ENCODE measurements around the gene FBXW8. TPM values are rescaled to one million over a fixed set of nuclear protein-coding genes. Genes with fewer than 3 reads are reported as not detected.

Gene FBXW8
- total and polyA plus RNA-seq, 2 donors (not counting 3 experiments of a cell fraction or from before 2014, with no cell fraction given), result 15.4 TPM

GRCh38 chr12:117079487-117079886 is 168.7 kb downstream of the FBXW8 start:
- H3K9ac ChIP-seq (replicated peaks; ENCODE audit: extremely low read depth, insufficient read depth, low read length), result no peak overlapping the region
- no peak overlapping the region for H3K4me3 ChIP-seq (replicated peaks in 1 of 3; ENCODE audit: insufficient read depth in 1 of 3, low read depth in 1 of 3, low read length in 3 of 3)
- no peak for FAIRE-seq
- intact Hi-C loops (cut with micrococcal nuclease), result no loop called here
- H3K4me2 ChIP-seq (ENCODE audit: insufficient read depth, low read length), result no peak overlapping the region
- no peak for TF ChIP-seq CTCF (IDR thresholded peaks at IDR 0.05; ENCODE audit: extremely low read depth in 1 of 2, insufficient read depth in 1 of 2, low read depth in 1 of 2, low read length in 2 of 2)
- TF ChIP-seq JUN (IDR thresholded peaks at IDR 0.05; ENCODE audit: borderline replicate concordance, insufficient read depth, insufficient read length, low read depth), result no peak
- no peak for TF ChIP-seq POLR2A (IDR thresholded peaks at IDR 0.05; ENCODE audit: low read depth, low read length)
- TF ChIP-seq EZH2 (IDR thresholded peaks at IDR 0.05; ENCODE audit: borderline replicate concordance, low read depth, low read length, severe bottlenecking), result no peak
- TF ChIP-seq FOS (IDR thresholded peaks at IDR 0.05; ENCODE audit: borderline replicate concordance, insufficient read depth, low read length), result no peak
- dilution Hi-C loops (cut with MboI; ENCODE audit: extremely low pct_ligation_motif_present, low sequenced_read_pairs), result no loop called here
- H2AFZ ChIP-seq (ENCODE audit: low read depth, low read length), result no peak overlapping the region
- no peak overlapping the region for H3K27ac ChIP-seq (ENCODE audit: insufficient read depth, low read depth, low read length)
- ChIA-PET POLR2A (no interaction called here), CTCF (no interaction called here)
- no peaks in the 10 kb centered on the region for H3K36me3 ChIP-seq (ENCODE audit: control insufficient read depth in 2 of 2, extremely low read depth in 1 of 2, insufficient read depth in 2 of 2, low read length in 2 of 2)
- no peaks in the 10 kb centered on the region for H3K79me2 ChIP-seq (ENCODE audit: control insufficient read depth, insufficient read depth, low read length)
- H3K27me3 ChIP-seq (ENCODE audit: control insufficient read depth in 2 of 2, insufficient read depth in 2 of 2, low read length in 2 of 2), result no peaks in the 10 kb centered on the region
- H4K20me1 ChIP-seq (replicated peaks; ENCODE audit: control insufficient read depth, extremely low read depth, insufficient read depth, low read length), result no peaks in the 10 kb centered on the region
- BruUV-seq (replicated peaks), result no TSS peak
- no peaks in the 10 kb centered on the region for H3K9me3 ChIP-seq (replicated peaks; ENCODE audit: control insufficient read depth, insufficient read depth, low read length)
- DNase-seq (ENCODE audit: low read depth, low spot score), result no peak
- H3K4me1 ChIP-seq (ENCODE audit: control insufficient read depth, extremely low read depth, insufficient read depth, low read length), result no peaks in the 10 kb centered on the region
- H3K9me1 ChIP-seq (replicated peaks; ENCODE audit: control insufficient read depth, extremely low read depth, insufficient read depth, low read length), result no peaks in the 10 kb centered on the region

GRCh38 chr12:117080661-117081144 is 170.0 kb downstream of the FBXW8 start:
- H3K27ac ChIP-seq (ENCODE audit: insufficient read depth, low read depth, low read length), result no peak overlapping the region
- intact Hi-C loops (cut with micrococcal nuclease) (no loop called here), dilution Hi-C loops (cut with MboI; ENCODE audit: extremely low pct_ligation_motif_present, low sequenced_read_pairs) (no loop called here)
- no peaks in the 10 kb centered on the region for H3K27me3 ChIP-seq (ENCODE audit: control insufficient read depth in 2 of 2, insufficient read depth in 2 of 2, low read length in 2 of 2)
- DNase-seq (ENCODE audit: low read depth, low spot score) (no peak), FAIRE-seq (no peak)
- no peaks in the 10 kb centered on the region for H3K4me1 ChIP-seq (ENCODE audit: control insufficient read depth, extremely low read depth, insufficient read depth, low read length)
- no peak overlapping the region for H3K9ac ChIP-seq (replicated peaks; ENCODE audit: extremely low read depth, insufficient read depth, low read length)
- H3K79me2 ChIP-seq (ENCODE audit: control insufficient read depth, insufficient read depth, low read length), result no peaks in the 10 kb centered on the region
- H3K9me1 ChIP-seq (replicated peaks; ENCODE audit: control insufficient read depth, extremely low read depth, insufficient read depth, low read length), result no peaks in the 10 kb centered on the region
- ChIA-PET POLR2A (no interaction called here), CTCF (no interaction called here)
- no peak overlapping the region for H3K4me2 ChIP-seq (ENCODE audit: insufficient read depth, low read length)
- no peaks in the 10 kb centered on the region for H3K36me3 ChIP-seq (ENCODE audit: control insufficient read depth in 2 of 2, extremely low read depth in 1 of 2, insufficient read depth in 2 of 2, low read length in 2 of 2)
- H3K9me3 ChIP-seq (replicated peaks; ENCODE audit: control insufficient read depth, insufficient read depth, low read length), result no peaks in the 10 kb centered on the region
- H4K20me1 ChIP-seq (replicated peaks; ENCODE audit: control insufficient read depth, extremely low read depth, insufficient read depth, low read length), result no peaks in the 10 kb centered on the region
- no TSS peak for BruUV-seq (replicated peaks)
- no peak overlapping the region for H3K4me3 ChIP-seq (replicated peaks in 1 of 3; ENCODE audit: insufficient read depth in 1 of 3, low read depth in 1 of 3, low read length in 3 of 3)
- H2AFZ ChIP-seq (ENCODE audit: low read depth, low read length), result no peak overlapping the region
- TF ChIP-seq MAX (IDR thresholded peaks at IDR 0.05; ENCODE audit: insufficient read depth, insufficient read length) (no peak), GATA2 (IDR thresholded peaks at IDR 0.05; ENCODE audit: insufficient read depth, insufficient read length, low read depth, low read length) (no peak), JUN (IDR thresholded peaks at IDR 0.05; ENCODE audit: borderline replicate concordance, insufficient read depth, insufficient read length, low read depth) (no peak), MYC (IDR thresholded peaks at IDR 0.05; ENCODE audit: low read depth, low read length) (no peak), CTCF (IDR thresholded peaks at IDR 0.05; ENCODE audit: extremely low read depth in 1 of 2, insufficient read depth in 1 of 2, low read depth in 1 of 2, low read length in 2 of 2) (no peak), POLR2A (IDR thresholded peaks at IDR 0.05; ENCODE audit: low read depth, low read length) (no peak), FOS (IDR thresholded peaks at IDR 0.05; ENCODE audit: borderline replicate concordance, insufficient read depth, low read length) (no peak), EZH2 (IDR thresholded peaks at IDR 0.05; ENCODE audit: borderline replicate concordance, low read depth, low read length, severe bottlenecking) (no peak), POLR2AphosphoS5 (IDR thresholded peaks at IDR 0.05; ENCODE audit: insufficient read depth, low read depth, low read length) (no peak)

Measured in endothelial cell of umbilical vein (primary cell).